Neuron (in vitro differentiated cells): ENCODE data around the gene EPM2A.
"Not testable (repeated sequence)": the region's sequence is repeated elsewhere in the genome, so short reads cannot be mapped to it uniquely, and the experiment has no call there.

Source experiments
- H2AFZ ChIP-seq: one replicate; pipeline ENCODE4 v1.6.1; 2013; ENCODE audit warnings: low read depth, mild to moderate bottlenecking, inconsistent platforms, low read length, moderate library complexity
- H3K27me3 ChIP-seq: one replicate; pipeline ENCODE4 v1.6.1; 2013; ENCODE audit warnings: low read length; ENCODE audit not compliant: insufficient read depth
- H3K36me3 ChIP-seq: one replicate; pipeline ENCODE4 v1.6.1; 2013; ENCODE audit warnings: low read length; ENCODE audit not compliant: insufficient read depth
- H3K4me1 ChIP-seq: one replicate; pipeline ENCODE4 v1.6.1; 2013; ENCODE audit warnings: low read length; ENCODE audit not compliant: insufficient read depth
- H3K4me3 ChIP-seq: 2 replicates; pipeline ENCODE4 v1.5.1; 2013; ENCODE audit warnings: mild to moderate bottlenecking, low read length, moderate library complexity
- H3K9me3 ChIP-seq: one replicate; pipeline ENCODE4 v1.6.1; 2013; ENCODE audit warnings: low read length

Gene EPM2A

GRCh38 chr6:145743332-145743731, 8.0 kb upstream of the EPM2A start:
- no peak overlapping the region for H3K4me3 ChIP-seq
- H3K9me3 ChIP-seq, result peaks cover 3% of the 10 kb centered on the region
- H3K4me1 ChIP-seq, result no peaks in the 10 kb centered on the region
- no peak overlapping the region for H2AFZ ChIP-seq
- no peaks in the 10 kb centered on the region for H3K27me3 ChIP-seq
- no peaks in the 10 kb centered on the region for H3K36me3 ChIP-seq

GRCh38 chr6:145742472-145742871, 7.2 kb upstream of the EPM2A start:
- H3K36me3 ChIP-seq, H3K4me1 ChIP-seq, H3K9me3 ChIP-seq, H3K4me3 ChIP-seq, H3K27me3 ChIP-seq, H2AFZ ChIP-seq: not testable (repeated sequence)

- not testable (repeated sequence) for H3K4me3 ChIP-seq, H3K9me3 ChIP-seq, H3K27me3 ChIP-seq, H3K36me3 ChIP-seq, H2AFZ ChIP-seq, H3K4me1 ChIP-seq
Measured at GRCh38 chr6:145739685-145740084, 4.4 kb upstream of the EPM2A start.

GRCh38 chr6:145738265-145738664, 2.9 kb upstream of the EPM2A start:
- H3K4me3 ChIP-seq, result no peak overlapping the region
- no peaks in the 10 kb centered on the region for H3K27me3 ChIP-seq
- no peaks in the 10 kb centered on the region for H3K36me3 ChIP-seq
- H2AFZ ChIP-seq, result no peak overlapping the region
- peaks cover 13% of the 10 kb centered on the region for H3K4me1 ChIP-seq
- H3K9me3 ChIP-seq, result no peaks in the 10 kb centered on the region

GRCh38 chr6:145736661-145737144, 1.4 kb upstream of the EPM2A start:
- no peaks in the 10 kb centered on the region for H3K27me3 ChIP-seq
- peaks cover 13% of the 10 kb centered on the region for H3K4me1 ChIP-seq
- H3K9me3 ChIP-seq, result no peaks in the 10 kb centered on the region
- H3K36me3 ChIP-seq, result no peaks in the 10 kb centered on the region
- no peak overlapping the region for H2AFZ ChIP-seq
- H3K4me3 ChIP-seq, result peak overlapping the region; percentile 74

- Histone ChIP-seq H3K36me3 (no peaks in the 10 kb centered on the region), H3K4me3 (peak overlapping the region; percentile 74), H3K4me1 (peaks cover 13% of the 10 kb centered on the region), H3K9me3 (peaks cover 2% of the 10 kb centered on the region), H3K27me3 (no peaks in the 10 kb centered on the region), H2AFZ (peak overlapping the region; percentile 88)
Measured at GRCh38 chr6:145734486-145735355, 599 bp downstream of the EPM2A start.

- Histone ChIP-seq H3K4me3 (peak overlapping the region; percentile 74), H3K9me3 (peaks cover 9% of the 10 kb centered on the region), H3K4me1 (peaks cover 13% of the 10 kb centered on the region), H3K27me3 (no peaks in the 10 kb centered on the region), H3K36me3 (no peaks in the 10 kb centered on the region), H2AFZ (peak overlapping the region; percentile 88)
Measured at GRCh38 chr6:145733810-145734209, 1.5 kb downstream of the EPM2A start.

GRCh38 chr6:145733207-145733606, 2.1 kb downstream of the EPM2A start:
- Histone ChIP-seq H3K4me1 (peaks cover 13% of the 10 kb centered on the region), H3K4me3 (peak overlapping the region; percentile 74), H3K36me3 (no peaks in the 10 kb centered on the region), H3K27me3 (no peaks in the 10 kb centered on the region), H2AFZ (no peak overlapping the region), H3K9me3 (peaks cover 11% of the 10 kb centered on the region)

- no peak overlapping the region for H2AFZ ChIP-seq
- H3K36me3 ChIP-seq, result no peaks in the 10 kb centered on the region
- H3K27me3 ChIP-seq, result no peaks in the 10 kb centered on the region
- no peak overlapping the region for H3K4me3 ChIP-seq
- peaks cover 11% of the 10 kb centered on the region for H3K9me3 ChIP-seq
- H3K4me1 ChIP-seq, result peaks cover 6% of the 10 kb centered on the region
Measured at GRCh38 chr6:145731447-145731846, 3.9 kb downstream of the EPM2A start.

GRCh38 chr6:145729887-145730286, 5.4 kb downstream of the EPM2A start:
- H3K4me3 ChIP-seq, result no peak overlapping the region
- H3K36me3 ChIP-seq, result no peaks in the 10 kb centered on the region
- no peak overlapping the region for H2AFZ ChIP-seq
- peaks cover 11% of the 10 kb centered on the region for H3K9me3 ChIP-seq
- H3K4me1 ChIP-seq, result peaks cover 5% of the 10 kb centered on the region
- no peaks in the 10 kb centered on the region for H3K27me3 ChIP-seq

- no peak overlapping the region for H3K4me3 ChIP-seq
- peaks cover 2% of the 10 kb centered on the region for H3K4me1 ChIP-seq
- H3K9me3 ChIP-seq, result peaks cover 11% of the 10 kb centered on the region
- no peak overlapping the region for H2AFZ ChIP-seq
- no peaks in the 10 kb centered on the region for H3K36me3 ChIP-seq
- no peaks in the 10 kb centered on the region for H3K27me3 ChIP-seq
Measured at GRCh38 chr6:145728444-145729385, 6.6 kb downstream of the EPM2A start.

GRCh38 chr6:145727817-145728388, 7.4 kb downstream of the EPM2A start:
- Histone ChIP-seq H2AFZ (no peak overlapping the region), H3K27me3 (no peaks in the 10 kb centered on the region), H3K4me1 (no peaks in the 10 kb centered on the region)

GRCh38 chr6:145725570-145725969, 9.8 kb downstream of the EPM2A start:
- H3K36me3 ChIP-seq, result peaks cover 2% of the 10 kb centered on the region
- no peaks in the 10 kb centered on the region for H3K4me1 ChIP-seq
- H3K9me3 ChIP-seq, result peaks cover 11% of the 10 kb centered on the region
- no peak overlapping the region for H3K4me3 ChIP-seq
- H3K27me3 ChIP-seq, result no peaks in the 10 kb centered on the region
- H2AFZ ChIP-seq, result no peak overlapping the region

More at GRCh38 chr6:145727817-145728388, 7.4 kb downstream of the EPM2A start:
- H3K9me3 ChIP-seq, result peaks cover 11% of the 10 kb centered on the region
- no peaks in the 10 kb centered on the region for H3K36me3 ChIP-seq
- H3K4me3 ChIP-seq, result no peak overlapping the region
